OCI-LY7 (cell line): Measurements from ENCODE around the gene CCSER2. TPM values are rescaled to one million over a fixed set of nuclear protein-coding genes. Genes with fewer than 3 reads are reported as not detected.
"Not testable (repeated sequence)": the region's sequence is repeated elsewhere in the genome, so short reads cannot be mapped to it uniquely, and the experiment has no call there.

Source experiments
- BruUV-seq: library from RNA; stranded (reverse); fragments of 400-500 nt; replicated peaks from 2 replicates; lab custom pipeline; 2021; lab: Mats Ljungman, UMichigan
- CTCF ChIA-PET: fragments of 300-600 bp; sonication (Branson Sonifier 250); formaldehyde crosslinking; loops from one replicate; lab custom pipeline; 2022; ENCODE audit warnings: antibody characterized with exemption; ENCODE audit not compliant: unreplicated experiment; lab: Charles Lee
- POLR2A ChIA-PET: fragments of 300-600 bp; sonication (Branson Sonifier 250); formaldehyde crosslinking; loops from one replicate; lab custom pipeline; 2022; ENCODE audit warnings: antibody characterized with exemption; lab: Charles Lee
- DNase-seq: peaks from one replicate; pipeline ENCODE4 v3.0.0-alpha.2; 2015; ENCODE audit warnings: low spot score
- H2AFZ ChIP-seq: fragments of 200-600 bp; sonication (generic), shearing (Covaris generic); 2 replicates; pipeline ENCODE4 v1.6.1; 2014; ENCODE audit warnings: mild to moderate bottlenecking, antibody characterized with exemption, low read length, moderate library complexity
- H3K27ac ChIP-seq: fragments of 200-600 bp; sonication (generic); 2 replicates; pipeline ENCODE4 v1.5.1; 2014; ENCODE audit warnings: mixed run types, low read depth, mild to moderate bottlenecking, moderate library complexity, low read length, inconsistent platforms; ENCODE audit not compliant: poor library complexity, severe bottlenecking
- H3K36me3 ChIP-seq: fragments of 200-600 bp; sonication (generic); 2 replicates; pipeline ENCODE4 v1.6.1; 2014; ENCODE audit warnings: mild to moderate bottlenecking, antibody characterized with exemption, low read length, moderate library complexity, mixed read lengths; ENCODE audit not compliant: insufficient read depth
- H3K4me1 ChIP-seq: fragments of 200-600 bp; sonication (generic); 2 replicates; pipeline ENCODE4 v1.5.1; 2014; ENCODE audit warnings: mild to moderate bottlenecking, low read length; ENCODE audit not compliant: insufficient read depth, poor library complexity, severe bottlenecking
- H3K4me2 ChIP-seq: fragments of 200-600 bp; sonication (generic); 2 replicates; pipeline ENCODE4 v1.6.1; 2014; ENCODE audit warnings: mild to moderate bottlenecking, low read length
- H3K4me3 ChIP-seq: fragments of 200-600 bp; sonication (generic); 2 replicates; pipeline ENCODE4 v1.5.1; 2014; ENCODE audit warnings: mild to moderate bottlenecking, low read depth, low read length; ENCODE audit not compliant: poor library complexity, severe bottlenecking
- H3K79me2 ChIP-seq: fragments of 200-600 bp; sonication (generic); 2 replicates; pipeline ENCODE4 v1.6.1; 2016; ENCODE audit warnings: low read depth, mild to moderate bottlenecking, low read length, moderate library complexity, mixed read lengths; ENCODE audit not compliant: insufficient read depth
- H3K9me2 ChIP-seq: fragments of 200-600 bp; sonication (generic); 2 replicates; pipeline ENCODE4 v1.6.1; 2016; ENCODE audit warnings: mild to moderate bottlenecking, low read length, mixed read lengths; ENCODE audit not compliant: insufficient read depth
- H3K9me3 ChIP-seq: fragments of 200-600 bp; sonication (generic); 2 replicates; pipeline ENCODE4 v1.6.1; 2014; ENCODE audit warnings: mild to moderate bottlenecking, mixed run types, low read length, mixed read lengths
- H4K20me1 ChIP-seq: fragments of 200-600 bp; sonication (generic); 2 replicates; pipeline ENCODE4 v1.6.1; 2014; ENCODE audit warnings: mild to moderate bottlenecking, antibody characterized with exemption, low read length, moderate library complexity, mixed read lengths; ENCODE audit not compliant: insufficient read depth
- EZH2phosphoT487 ChIP-seq: fragments of 200-600 bp; sonication (generic); IDR thresholded peaks from 2 replicates; pipeline ENCODE4 v1.6.1; 2018; ENCODE audit warnings: low read depth, borderline replicate concordance, mild to moderate bottlenecking, mixed run types, antibody characterized with exemption, low read length, moderate library complexity, mixed read lengths
- intact Hi-C: fragments of 100-400 bp; cut with micrococcal nuclease; formaldehyde crosslinking; loops from one replicate; pipeline ENCODE4 v1.10.0; 2022; ENCODE audit not compliant: unreplicated experiment
- total RNA-seq, 2 experiments: library from RNA; depleted of rRNA in 1 of 2; stranded (reverse); fragments of >200 nt in 1 of 2; shearing (Covaris generic) in 1 of 2; gene quantifications; 2 replicates each; pipeline ENCODE4 v1.2.3, GENCODE V29; 2014 to 2022
- TF ChIP-seq, protein P1 (sequence below): fragments of 200-600 bp; sonication (generic); conservative IDR thresholded peaks from 2 replicates; pipeline ENCODE4 v1.5.1; 2014; ENCODE audit warnings: mild to moderate bottlenecking, antibody characterized with exemption, low read length, moderate library complexity, mixed read lengths

Gene CCSER2
- total RNA-seq, 2 experiments from 2014 or later = 15.9 to 30.1 TPM

- Histone ChIP-seq H3K79me2 (no peaks in the 10 kb centered on the region), H3K4me2 (no peak overlapping the region), H3K4me1 (no peaks in the 10 kb centered on the region), H3K9me2 (no peaks in the 10 kb centered on the region), H3K27ac (no peak overlapping the region), H2AFZ (no peak overlapping the region), H3K4me3 (no peak overlapping the region), H3K9me3 (no peaks in the 10 kb centered on the region), H3K36me3 (no peaks in the 10 kb centered on the region), H4K20me1 (no peaks in the 10 kb centered on the region)
- CTCF ChIA-PET = no interaction called here
- POLR2A ChIA-PET = no interaction called here
- TF ChIP-seq EZH2phosphoT487 = no peak
- TF ChIP-seq, protein P1, sequence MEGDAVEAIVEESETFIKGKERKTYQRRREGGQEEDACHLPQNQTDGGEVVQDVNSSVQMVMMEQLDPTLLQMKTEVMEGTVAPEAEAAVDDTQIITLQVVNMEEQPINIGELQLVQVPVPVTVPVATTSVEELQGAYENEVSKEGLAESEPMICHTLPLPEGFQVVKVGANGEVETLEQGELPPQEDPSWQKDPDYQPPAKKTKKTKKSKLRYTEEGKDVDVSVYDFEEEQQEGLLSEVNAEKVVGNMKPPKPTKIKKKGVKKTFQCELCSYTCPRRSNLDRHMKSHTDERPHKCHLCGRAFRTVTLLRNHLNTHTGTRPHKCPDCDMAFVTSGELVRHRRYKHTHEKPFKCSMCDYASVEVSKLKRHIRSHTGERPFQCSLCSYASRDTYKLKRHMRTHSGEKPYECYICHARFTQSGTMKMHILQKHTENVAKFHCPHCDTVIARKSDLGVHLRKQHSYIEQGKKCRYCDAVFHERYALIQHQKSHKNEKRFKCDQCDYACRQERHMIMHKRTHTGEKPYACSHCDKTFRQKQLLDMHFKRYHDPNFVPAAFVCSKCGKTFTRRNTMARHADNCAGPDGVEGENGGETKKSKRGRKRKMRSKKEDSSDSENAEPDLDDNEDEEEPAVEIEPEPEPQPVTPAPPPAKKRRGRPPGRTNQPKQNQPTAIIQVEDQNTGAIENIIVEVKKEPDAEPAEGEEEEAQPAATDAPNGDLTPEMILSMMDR = no peak
- no peak for DNase-seq
- no TSS peak for BruUV-seq
- intact Hi-C loops = no loop called here
These were observed 166.4 kb downstream of the CCSER2 start for GRCh38 chr10:84494849-84495180.

DNA sequence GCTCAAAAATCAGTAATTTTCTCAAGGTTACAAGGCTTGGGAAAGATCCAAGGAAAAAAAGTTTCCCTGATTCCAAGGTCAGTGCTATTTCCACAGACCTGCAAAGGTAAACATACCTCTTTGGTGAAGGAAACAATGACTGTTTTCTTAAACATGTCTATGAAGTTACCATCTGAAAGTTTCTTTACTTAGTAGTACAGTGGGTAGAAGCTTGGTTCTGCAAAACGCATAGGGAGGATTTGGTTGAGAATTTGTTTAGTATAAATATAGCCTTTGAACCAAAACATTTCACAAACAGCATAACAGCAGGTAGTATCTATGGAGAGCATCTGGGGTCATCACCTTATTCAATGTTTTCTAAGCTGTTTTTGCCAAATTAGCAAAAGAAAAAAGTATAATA lies 169.6 kb downstream of the CCSER2 start:
- no peak overlapping the region for H3K27ac ChIP-seq
- BruUV-seq = no TSS peak
- TF ChIP-seq, protein P1 = no peak
- TF ChIP-seq EZH2phosphoT487 = no peak
- H3K9me2 ChIP-seq = no peaks in the 10 kb centered on the region
- H3K79me2 ChIP-seq = no peaks in the 10 kb centered on the region
- no peaks in the 10 kb centered on the region for H3K4me1 ChIP-seq
- no peak overlapping the region for H2AFZ ChIP-seq
- ChIA-PET CTCF (no interaction called here), POLR2A (no interaction called here)
- H3K9me3 ChIP-seq = no peaks in the 10 kb centered on the region
- no peak overlapping the region for H3K4me3 ChIP-seq
- H4K20me1 ChIP-seq = no peaks in the 10 kb centered on the region
- intact Hi-C loops = no loop called here
- no peak overlapping the region for H3K4me2 ChIP-seq
- H3K36me3 ChIP-seq = no peaks in the 10 kb centered on the region
- no peak for DNase-seq

DNA sequence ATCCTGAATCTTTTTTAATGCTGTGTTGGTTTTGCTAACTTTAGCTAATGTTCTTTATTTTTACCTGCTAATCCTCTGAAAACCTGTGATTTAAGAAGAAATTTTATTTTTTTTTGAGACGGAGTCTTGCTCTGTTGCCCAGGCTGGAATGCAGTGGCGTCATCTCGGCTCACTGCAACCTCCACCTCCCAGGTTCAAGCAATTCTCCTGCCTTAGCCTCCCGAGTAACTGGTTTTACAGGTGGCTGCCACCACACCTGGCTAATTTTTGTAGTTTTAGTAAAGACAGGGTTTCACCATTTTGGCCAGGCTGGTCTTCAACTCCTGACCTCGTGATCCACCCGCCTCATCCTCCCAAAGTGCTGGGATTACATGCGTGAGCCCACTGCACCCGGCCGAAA lies 170.7 kb downstream of the CCSER2 start:
- CTCF ChIA-PET, H3K9me3 ChIP-seq, H3K79me2 ChIP-seq, DNase-seq, intact Hi-C loops, H3K4me3 ChIP-seq, POLR2A ChIA-PET, H2AFZ ChIP-seq, H3K9me2 ChIP-seq, BruUV-seq, H3K4me1 ChIP-seq, H3K36me3 ChIP-seq, H4K20me1 ChIP-seq, H3K4me2 ChIP-seq, H3K27ac ChIP-seq: not testable (repeated sequence)
